KOPT-K1 (cell line): ENCODE data around the gene DRGX.

Experiments used
- H3K27ac ChIP-seq: fragments of 200-600 bp; sonication (generic); 2 replicates; pipeline ENCODE4 v1.5.1; 2016; ENCODE audit warnings: antibody characterized with exemption, mild to moderate bottlenecking, low read depth, low read length; ENCODE audit not compliant: poor library complexity, severe bottlenecking
- H3K36me3 ChIP-seq: fragments of 200-600 bp; sonication (generic); 2 replicates; pipeline ENCODE4 v1.5.1; 2017; ENCODE audit warnings: antibody characterized with exemption, mild to moderate bottlenecking, low read length, moderate library complexity; ENCODE audit not compliant: insufficient read depth
- H3K9me3 ChIP-seq: fragments of 200-600 bp; sonication (generic); 2 replicates; pipeline ENCODE4 v1.5.1; 2017; ENCODE audit warnings: antibody characterized with exemption, low read length, mild to moderate bottlenecking; ENCODE audit not compliant: insufficient read depth, poor library complexity, severe bottlenecking

Gene DRGX

GRCh38 chr10:49395741-49396665 lies at the start of gene DRGX:
TSS of gene DRGX (minus strand) at chr10:49396089. CDS start at chr10:49395440, 649 bp downstream.
- Histone ChIP-seq H3K27ac (no peak within 1 kb of the TSS), H3K36me3 (no peaks in the 10 kb centered on the region), H3K9me3 (no peaks in the 10 kb centered on the region)

DNA sequence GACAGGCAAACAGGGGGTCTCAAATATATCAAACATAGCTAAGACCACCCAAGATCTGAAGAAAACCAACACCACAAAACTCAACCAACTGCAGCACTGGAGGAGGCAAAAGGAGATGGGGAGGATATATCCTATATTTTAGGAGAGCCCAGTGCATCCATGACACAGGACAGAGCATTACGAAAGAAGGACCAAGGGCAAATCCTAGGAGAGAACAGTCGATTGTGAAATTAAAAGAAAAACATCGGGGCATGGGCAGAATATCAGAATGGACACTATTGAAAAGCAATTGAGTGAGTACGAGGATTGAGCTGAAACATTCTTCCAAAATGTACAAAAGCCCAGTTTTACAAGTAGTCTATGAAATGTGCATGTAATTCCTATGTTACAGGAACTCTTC lies 48.5 kb upstream of the DRGX start:
- Histone ChIP-seq H3K27ac (peak overlapping the region; percentile 72), H3K36me3 (no peaks in the 10 kb centered on the region), H3K9me3 (peaks cover 30% of the 10 kb centered on the region)

GRCh38 chr10:49442863-49443262 lies 47.0 kb upstream of the DRGX start:
- H3K27ac ChIP-seq: peak overlapping the region; percentile 72
- peaks cover 25% of the 10 kb centered on the region for H3K9me3 ChIP-seq
- H3K36me3 ChIP-seq: no peaks in the 10 kb centered on the region

DNA sequence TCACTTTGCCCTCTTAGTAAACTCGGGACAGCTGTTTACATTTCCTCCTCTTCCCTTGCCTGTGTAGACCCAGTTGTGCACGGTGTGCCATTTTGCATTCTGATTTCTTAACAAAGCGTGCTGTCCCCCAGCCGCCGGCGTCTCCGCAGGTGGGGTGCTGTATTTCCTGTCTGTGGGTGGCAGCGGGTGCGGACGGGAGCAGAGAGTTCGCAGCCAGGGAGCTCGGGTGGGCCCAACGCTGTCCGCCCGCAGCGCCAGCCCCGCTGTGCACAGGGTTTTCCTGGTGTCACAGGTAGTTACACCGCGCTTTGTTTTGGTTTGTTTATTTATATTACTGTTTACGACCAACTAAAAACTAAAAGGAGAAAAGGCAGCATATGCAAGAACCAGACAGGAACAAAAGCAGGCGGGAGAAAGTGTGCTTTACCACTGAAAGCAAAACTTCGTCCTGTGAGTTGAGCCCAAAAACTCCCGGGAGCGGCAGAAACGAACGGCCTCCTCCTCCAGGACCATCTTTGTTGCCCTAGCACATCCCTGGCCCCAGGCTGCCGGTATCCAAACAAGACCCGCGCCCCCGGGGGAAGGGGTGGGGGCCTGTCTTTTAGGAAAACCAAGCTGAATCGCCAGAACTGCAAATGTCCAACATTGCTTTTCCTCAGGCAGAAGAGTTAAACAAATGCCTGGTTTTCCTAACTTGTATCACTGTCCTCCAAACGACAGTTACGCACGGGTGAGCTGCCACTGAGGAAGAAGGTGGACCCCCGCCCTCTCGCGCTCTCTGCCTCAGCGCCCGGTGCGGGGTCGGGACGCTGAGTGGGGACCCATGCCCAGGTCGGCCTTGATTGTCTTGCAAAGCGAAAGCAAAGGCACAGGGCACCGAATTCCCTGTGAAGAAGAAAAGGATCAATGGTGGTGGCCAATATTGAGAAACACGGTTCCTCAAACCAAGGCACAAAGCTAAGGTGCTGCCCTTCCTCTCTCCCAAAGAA lies 45.9 kb upstream of the DRGX start:
- Histone ChIP-seq H3K27ac (peak overlapping the region; percentile 72), H3K36me3 (no peaks in the 10 kb centered on the region), H3K9me3 (peaks cover 20% of the 10 kb centered on the region)

- no peak overlapping the region for H3K27ac ChIP-seq
- H3K9me3 ChIP-seq: peaks cover 23% of the 10 kb centered on the region
- H3K36me3 ChIP-seq: no peaks in the 10 kb centered on the region
Measured at GRCh38 chr10:49435225-49435624, 39.3 kb upstream of the DRGX start.

- Histone ChIP-seq H3K27ac (no peak overlapping the region), H3K9me3 (peaks cover 8% of the 10 kb centered on the region), H3K36me3 (no peaks in the 10 kb centered on the region)
Measured at GRCh38 chr10:49433069-49433468, 37.2 kb upstream of the DRGX start.

DNA sequence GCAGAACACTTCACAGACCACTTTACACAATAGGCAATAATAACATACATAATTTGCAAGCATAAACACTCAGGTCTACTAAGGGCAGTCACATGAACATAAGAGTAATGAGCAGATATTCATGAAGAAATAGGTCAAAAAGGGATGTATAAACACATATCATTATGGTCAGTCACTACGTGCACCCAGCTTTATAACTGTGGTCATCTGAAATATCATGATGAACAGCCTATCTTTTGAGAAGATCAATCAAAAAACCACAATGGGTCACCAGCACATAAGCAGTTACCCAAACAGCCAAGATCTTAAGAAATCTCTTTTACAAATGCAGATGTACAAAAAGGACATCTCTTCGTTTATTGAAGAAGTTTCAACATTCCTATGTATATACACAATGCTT lies 35.5 kb upstream of the DRGX start:
- H3K36me3 ChIP-seq: no peaks in the 10 kb centered on the region
- no peak overlapping the region for H3K27ac ChIP-seq
- peaks cover 8% of the 10 kb centered on the region for H3K9me3 ChIP-seq

GRCh38 chr10:49429458-49429857 lies 33.6 kb upstream of the DRGX start:
- H3K27ac ChIP-seq: no peak overlapping the region
- H3K36me3 ChIP-seq: no peaks in the 10 kb centered on the region
- peaks cover 23% of the 10 kb centered on the region for H3K9me3 ChIP-seq

- H3K36me3 ChIP-seq: no peaks in the 10 kb centered on the region
- H3K27ac ChIP-seq: no peak overlapping the region
- H3K9me3 ChIP-seq: peaks cover 15% of the 10 kb centered on the region
Measured at GRCh38 chr10:49426490-49427360, 30.8 kb upstream of the DRGX start.

DNA sequence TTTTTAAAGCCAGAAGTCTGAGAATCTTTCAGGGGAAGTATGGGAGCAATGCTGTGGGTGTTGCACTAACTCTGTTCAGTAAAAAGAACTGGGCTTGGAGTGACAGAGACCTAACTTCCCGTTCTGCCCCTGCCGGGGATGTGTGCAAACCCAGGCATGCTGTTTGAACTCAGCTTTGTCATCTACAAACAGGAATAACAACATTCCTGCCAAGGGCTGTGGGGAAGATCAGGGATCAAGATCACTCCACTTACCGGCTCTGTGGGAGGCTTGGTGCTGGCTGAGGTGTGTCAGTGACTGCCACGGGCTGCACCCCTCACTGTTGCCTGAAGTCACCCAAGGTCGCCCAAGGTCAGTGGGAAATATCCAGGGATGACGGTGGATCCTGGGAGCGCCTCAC lies 23.1 kb upstream of the DRGX start:
- H3K27ac ChIP-seq: no peak overlapping the region
- no peaks in the 10 kb centered on the region for H3K36me3 ChIP-seq
- no peaks in the 10 kb centered on the region for H3K9me3 ChIP-seq

DNA sequence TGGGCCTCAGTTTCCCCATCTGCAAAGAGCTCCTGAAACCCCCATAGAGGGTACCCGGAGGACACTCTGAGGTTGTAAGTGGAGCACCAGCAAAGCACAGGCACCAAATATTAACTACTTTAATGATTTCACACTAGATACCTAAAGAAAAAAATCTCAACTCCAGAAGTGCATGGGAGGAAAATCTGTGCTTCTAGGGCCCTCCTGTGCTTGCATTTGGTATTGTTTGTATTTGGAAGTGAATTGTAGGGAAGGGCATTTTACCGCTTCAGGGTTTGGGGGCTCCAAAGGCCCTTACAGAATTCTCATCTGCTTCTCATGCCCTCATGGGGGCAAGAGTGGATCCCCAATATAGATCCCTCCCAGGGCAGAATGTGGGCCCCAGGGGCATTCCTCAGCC lies 22.4 kb upstream of the DRGX start:
- no peaks in the 10 kb centered on the region for H3K36me3 ChIP-seq
- H3K9me3 ChIP-seq: no peaks in the 10 kb centered on the region
- no peak overlapping the region for H3K27ac ChIP-seq

DNA sequence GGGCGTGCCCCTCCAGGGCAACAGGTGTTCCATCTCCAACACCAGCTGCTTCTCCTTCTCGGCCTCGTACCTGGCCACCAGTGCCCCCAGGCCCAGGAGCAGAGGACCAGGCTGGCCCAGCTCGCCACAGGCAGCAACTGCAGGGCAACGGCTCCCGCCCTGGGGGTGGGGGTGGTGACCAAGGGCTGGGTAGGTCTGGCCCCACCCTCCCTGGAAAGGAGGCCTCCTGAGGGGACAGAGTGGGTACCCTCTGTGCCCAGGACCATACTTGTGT lies 22.1 kb upstream of the DRGX start:
- H3K36me3 ChIP-seq: no peaks in the 10 kb centered on the region
- no peaks in the 10 kb centered on the region for H3K9me3 ChIP-seq
- no peak overlapping the region for H3K27ac ChIP-seq

GRCh38 chr10:49417311-49418052 lies 21.6 kb upstream of the DRGX start:
- H3K27ac ChIP-seq: no peak overlapping the region
- H3K9me3 ChIP-seq: no peaks in the 10 kb centered on the region
- H3K36me3 ChIP-seq: no peaks in the 10 kb centered on the region

DNA sequence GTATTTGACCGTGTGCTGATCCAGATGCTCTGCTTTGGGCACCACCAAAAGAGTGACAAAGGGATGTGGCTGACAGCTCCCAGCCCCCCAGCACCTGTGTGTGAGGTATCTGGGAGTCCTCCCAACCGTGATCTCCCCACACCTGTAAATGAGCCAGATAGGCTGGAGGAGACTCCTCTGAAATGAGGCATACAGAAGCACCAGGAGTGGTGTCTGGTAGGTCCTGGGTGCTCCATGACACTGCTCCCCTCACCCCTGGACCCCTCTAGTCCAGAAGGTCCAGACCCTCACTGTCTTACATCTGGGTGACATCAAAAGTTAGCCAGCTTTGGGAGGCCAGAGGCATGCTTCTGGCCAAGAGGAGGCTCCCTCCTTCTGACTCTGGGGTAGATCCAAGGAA lies 20.0 kb upstream of the DRGX start:
- Histone ChIP-seq H3K36me3 (no peaks in the 10 kb centered on the region), H3K27ac (no peak overlapping the region), H3K9me3 (no peaks in the 10 kb centered on the region)
